NCI-H2081 (cell line): ENCODE measurements around the gene DIPK1C.

Source experiments
- DNase-seq, 2 experiments: peaks; one replicate each; lab custom pipeline; 2025; lab: John Stamatoyannopoulos, UW

Gene DIPK1C

DNA sequence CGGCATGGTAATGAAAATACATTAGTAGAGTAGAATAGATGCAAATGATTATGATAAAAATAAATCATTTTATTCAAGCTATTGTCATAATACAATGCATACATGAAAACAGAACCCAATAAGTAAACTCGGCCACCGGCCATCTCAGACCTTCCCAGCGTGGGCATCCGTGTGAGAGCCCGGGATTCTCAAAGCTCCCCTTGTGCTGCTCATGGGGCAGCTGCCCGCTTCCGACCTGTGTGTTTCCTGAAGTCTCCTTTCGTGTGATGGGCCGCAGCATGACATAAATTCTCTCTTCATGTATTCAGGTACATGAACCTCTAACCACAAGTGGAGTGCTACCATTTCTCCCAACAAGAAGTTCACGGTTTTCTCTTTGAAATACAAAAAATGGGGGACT, 25.6 kb upstream of the DIPK1C start:
- DNase-seq = no peak

DNA sequence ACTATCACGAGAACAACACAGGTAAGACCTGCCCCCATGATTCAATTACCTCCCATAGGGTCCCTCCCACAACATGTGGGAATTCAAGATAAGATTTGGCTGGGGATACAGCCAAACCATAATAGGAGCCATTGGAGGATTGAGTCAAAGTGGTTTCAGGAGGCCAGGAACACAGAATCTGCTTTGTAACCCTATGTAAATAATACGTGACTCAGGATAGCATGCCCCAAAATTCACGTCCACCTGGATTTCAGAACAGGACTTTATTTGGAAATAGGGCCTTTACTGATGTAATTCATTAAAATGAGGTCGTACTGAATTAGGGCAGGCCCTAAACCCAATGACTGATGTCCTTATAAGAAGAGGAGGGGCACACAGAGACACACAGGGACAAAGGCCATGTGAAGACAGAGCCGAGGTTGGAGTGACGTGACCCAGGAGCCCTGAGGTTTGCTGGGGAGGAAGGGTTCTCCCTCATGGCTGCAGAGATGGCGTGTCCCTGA, 23.1 kb upstream of the DIPK1C start:
- no peak for DNase-seq

DNA sequence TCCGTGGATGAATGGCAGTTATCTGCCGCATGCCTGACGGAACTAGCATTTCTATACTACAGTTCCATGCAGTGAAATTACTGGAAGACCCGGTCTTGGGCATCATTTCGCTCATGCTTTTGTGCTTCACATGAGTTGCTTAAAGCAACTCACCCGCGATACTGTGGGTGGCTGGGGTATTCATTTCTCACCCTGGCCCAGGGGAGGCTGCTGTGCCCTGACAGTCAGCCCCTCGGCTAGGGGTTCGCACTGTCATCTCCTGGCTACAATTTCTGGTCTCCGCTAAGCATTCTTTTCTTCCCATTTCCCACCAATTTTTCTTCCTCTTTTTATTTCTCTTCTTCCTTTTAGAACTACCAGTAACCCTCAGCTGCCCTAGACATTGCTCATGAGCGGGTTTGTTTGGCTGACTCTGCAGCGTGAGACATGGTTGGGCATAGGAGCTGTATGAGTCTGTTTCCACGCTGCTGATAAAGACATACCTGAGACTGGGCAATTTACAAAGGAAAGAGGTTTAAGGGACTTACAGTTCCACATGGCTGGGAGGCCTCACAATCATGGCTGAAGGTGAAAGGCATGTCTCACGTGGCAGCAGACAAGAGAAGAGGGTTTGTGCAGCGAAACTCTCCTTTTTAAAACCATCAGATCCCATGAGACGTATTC, 22.5 kb upstream of the DIPK1C start:
- no peak for DNase-seq

DNA sequence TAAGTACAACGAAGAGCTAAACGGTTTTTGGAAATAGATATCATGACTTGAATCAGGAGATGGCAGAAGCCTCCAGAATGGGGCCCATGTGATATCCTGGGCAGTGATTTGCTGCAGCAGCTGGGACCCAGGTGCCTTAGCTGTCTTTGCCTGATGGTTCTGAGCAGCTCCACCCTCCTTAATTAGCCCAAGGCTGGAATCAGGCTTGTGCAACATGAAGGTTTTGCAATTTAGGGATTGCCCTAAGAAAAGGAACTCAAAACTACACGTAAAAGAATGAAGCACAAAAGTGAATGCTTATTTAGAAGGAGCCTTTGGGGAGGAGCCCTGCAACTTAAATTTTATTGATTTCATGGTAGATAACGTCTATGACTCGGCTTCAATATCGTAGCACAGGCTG, 21.8 kb upstream of the DIPK1C start:
- DNase-seq = no peak

DNA sequence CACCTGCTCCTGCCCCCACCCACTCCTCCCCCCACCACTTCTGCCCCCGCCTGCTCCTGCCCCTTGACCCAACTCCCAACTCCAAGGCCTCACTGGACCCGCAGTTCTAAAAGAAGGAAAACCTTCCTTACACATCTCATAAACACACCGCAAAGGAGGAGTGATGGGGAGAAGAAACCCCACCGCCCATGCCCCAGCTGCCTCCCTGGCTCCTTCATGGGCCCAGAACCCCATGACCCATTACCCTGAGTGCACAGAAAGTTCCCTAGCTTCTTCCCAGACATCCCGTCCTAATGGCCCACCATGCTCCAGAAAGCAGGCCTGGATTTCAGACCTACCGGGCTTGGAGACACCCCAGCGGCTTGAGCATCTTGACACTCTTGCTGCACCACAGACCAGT, 21.2 kb upstream of the DIPK1C start:
- no peak for DNase-seq

DNA sequence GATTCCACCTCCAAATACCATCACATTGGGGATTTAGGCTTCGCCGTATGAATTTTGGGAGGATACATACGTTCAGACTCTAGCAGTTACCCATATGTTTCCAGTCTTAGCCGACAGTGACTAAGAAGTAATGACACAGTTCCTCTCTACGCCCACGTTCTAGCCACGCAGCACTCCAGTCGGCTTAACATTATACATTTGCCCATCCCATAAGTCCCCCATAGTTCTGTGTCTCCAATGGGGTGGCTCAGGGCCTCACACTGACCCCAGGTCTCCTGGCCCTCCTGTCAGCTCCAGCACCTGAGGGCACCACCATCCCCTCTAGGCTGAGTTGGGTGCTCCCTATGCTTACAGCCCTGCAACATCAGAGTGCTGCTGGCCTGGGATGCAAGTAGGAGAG, 20.7 kb upstream of the DIPK1C start:
- DNase-seq = no peak

DNA sequence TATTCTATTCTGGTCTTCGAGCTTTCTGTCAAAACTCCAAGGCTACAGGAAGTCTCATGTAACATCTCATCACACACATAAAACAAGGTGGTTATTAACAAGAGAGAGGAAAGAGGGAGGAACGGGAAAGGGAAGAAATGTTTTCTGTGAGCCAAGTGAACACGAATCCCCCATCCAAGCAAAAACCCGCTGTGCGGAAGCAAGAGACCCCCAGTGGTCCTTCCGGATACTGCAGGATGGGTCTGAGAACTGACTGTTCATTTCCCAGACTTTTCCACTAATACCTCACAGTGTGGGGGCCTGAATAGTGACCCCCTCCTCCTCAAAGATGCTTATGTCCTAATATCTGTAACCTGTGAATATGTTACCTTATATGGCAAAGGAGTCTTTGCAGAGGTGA, 19.0 kb upstream of the DIPK1C start:
- no peak for DNase-seq

DNA sequence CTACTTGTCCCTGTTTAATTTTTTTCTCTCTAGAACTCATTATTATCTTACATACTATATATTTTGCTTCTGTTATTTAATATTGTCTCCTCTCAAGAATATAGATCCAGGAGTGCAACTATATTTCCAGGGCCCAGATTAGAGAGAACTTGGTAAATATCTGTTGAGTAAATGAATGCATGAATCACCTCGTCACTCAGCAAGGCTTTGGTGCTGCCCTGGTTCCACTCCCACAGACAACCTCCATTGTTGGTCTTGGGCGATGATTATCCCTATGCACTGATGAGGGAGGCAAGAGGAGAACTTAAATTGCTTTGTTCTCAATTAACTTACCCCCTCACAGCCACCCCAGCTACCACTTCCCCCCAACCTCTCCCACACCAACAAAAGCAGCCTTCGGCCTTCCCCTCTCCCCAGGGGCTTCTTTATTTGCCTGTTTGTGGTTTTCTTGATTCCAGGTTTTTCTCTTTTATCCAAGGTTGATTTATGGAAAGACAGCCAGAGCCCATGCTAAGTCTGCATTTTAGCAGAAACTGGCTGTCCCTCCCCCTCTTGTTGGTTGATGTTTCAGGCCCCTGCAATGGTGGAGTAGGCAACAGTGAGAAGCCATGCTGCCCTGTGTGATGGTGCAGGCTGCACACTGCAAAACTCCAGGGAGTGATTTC, 17.0 kb upstream of the DIPK1C start:
- DNase-seq = no peak

DNA sequence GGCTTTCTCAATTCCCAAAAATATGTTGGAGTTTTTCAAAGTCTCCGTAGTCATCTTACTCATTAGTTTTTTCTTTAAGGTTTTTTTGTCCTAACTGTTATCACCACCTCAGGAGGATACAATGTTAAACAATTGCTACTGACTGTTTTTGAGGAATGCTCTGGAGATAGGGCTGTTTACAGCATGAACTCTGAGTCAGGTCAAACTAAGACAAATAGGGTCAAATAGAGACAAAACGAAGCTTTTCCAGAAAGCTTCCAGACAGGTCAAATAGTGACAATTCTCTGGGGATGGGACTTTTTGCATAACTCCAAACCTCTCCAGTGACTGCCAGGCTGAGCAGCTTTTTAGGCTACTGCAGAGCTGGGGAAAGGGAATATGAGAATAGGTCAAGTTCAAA, 15.2 kb upstream of the DIPK1C start:
- DNase-seq = no peak

DNA sequence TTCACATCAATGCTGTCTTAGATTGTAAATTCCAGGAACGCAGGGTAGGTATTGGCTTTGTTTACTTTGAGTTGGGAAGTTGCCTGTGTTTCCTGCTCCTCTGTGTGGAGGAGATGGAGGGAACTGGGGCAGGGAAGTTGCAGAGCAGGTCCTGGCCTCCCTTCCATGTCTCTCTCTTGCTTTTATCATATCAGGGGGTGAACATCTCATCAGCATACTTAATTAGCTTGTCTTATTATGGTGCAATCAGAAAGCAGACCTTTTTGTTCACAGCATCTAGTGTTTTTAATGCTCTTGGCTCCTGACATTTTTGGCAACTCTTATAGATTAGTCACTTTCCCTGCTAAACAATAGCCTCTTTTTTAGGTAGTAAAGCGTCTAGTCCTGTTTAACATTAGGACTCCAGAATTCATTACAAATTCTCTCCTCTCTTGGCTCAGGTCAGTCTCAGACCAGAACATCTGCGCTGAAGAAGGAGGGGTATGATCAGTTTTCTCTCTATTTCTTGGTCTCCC, 11.5 kb upstream of the DIPK1C start:
- DNase-seq = no peak

DNA sequence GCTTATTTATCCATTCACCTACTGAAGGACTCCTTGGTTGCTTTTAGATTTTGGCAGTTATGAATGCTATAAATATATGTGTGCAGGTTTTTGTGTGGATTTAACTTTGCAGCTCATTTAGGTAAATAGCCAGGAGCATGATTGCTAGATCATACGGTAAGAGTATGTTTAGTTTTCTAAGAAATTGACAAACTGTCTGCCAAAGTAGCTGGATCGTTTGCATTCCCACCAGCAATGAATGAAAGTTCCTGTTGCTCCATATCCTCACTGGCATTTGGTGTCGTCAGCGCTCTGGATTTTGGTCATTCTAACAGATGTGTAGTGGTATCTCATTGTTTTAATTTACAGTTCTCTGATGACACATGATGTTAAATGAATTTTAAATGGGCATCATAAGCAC, 8.7 kb upstream of the DIPK1C start:
- no peak for DNase-seq

DNA sequence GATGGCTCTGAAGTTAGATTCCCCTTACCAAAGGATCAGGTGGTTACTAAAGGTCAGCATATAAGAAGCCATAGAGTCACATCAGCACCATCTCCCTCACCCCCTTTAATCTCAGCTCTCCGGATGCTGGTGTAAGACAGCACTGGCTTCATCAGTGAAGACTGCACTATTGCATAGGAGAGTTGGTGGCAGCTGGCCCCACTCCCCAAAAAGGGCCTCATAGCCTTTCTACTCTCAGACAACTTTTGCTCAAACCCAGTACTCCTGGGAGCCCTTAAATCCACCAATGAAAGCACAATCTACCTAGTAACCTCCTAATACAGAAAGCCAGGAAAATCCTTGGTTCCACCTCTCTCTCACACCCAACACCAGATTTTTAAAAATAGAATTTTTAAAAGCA, 6.9 kb upstream of the DIPK1C start:
- DNase-seq = no peak

DNA sequence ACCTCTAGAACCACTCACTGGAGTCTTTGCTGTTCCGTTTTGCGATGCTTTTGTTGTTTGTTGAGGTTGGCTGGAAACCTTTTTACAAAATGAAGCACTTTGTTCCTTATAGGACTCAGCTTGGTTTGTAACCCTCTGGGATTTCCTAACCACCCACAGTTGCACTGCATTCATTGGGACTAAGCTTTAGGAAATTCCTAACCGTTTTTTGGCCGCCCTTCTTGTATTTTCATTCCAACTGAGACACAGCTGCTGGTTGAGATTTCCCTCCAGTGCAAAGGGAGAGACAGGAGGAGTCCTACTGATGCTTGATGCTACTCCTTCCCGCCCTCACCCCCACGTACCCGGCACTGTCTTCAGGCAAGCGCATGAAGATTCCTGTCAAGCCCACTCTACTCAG, 6.1 kb upstream of the DIPK1C start:
- DNase-seq = no peak

DNA sequence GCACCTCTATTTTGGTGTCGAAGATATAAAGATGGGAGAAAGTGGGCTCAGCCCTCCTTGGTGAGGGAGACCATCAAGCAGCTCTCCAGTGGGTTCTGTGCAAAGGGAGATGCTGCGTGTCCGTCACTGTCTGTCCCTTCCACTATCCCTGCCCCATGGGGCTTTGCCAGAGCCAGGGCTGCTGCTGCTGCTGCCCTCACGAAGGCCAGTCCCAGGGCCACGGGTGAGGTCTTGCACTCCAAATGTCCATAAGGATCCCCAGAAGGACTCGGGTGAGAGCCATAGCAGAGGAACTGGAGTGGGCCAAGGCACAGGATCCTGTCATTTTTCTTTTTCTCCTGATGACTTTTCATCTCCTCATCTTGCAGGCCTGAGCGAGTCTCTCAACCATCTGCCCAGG, 3.7 kb upstream of the DIPK1C start:
- no peak for DNase-seq

DNA sequence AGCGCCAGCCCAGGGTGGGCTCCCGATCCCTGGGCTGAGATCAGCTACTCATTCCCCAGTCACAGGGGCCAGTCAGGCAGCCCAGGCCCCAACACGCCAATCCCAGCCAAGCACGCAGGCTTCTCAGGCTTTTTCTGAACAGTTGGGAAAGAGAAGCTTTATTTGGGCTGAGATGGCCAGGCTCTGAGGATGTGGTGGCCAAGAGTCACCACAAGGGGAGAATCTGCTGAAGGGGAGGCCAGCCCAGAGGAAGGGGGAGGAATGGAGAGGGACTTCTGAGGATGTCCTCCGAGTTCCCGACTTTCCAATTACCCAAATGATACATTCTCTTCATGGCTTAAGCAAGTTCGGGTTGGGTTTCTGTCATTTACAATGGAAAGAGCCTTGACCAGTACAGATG, 2.8 kb upstream of the DIPK1C start:
- DNase-seq = no peak

DNA sequence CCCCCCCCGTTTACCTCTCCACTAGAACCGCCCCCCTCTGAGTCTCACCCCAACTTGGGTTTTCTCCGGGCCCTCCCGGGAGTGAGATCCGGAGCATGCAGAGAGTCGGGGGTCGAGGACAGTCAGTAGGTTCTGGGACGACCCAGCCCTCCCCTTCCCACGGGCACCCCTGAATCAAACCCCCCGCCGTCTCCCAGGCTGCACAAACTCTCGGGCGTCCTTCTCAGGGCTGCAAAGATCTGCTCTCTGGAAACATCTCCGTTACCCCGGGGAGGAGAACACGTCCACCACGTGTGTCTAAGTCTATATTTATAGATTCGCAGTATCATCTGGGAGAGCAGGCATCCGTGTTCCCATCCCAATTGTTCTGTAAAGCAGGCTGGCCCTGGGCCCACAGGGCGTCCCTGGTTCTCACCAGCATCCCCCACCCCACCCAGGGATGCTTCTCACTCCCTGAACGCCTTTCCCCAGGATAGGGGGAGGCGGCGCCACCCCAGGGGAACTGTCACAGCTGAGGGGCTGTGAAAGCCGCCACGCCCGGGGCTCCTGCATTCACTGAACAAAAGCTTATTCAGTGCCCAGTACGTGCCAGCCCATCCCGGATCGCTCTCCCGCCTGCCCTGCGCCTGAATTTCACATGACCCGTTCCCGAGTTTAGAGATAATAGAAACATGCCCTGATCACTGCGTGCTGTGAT, 765 bp upstream of the DIPK1C start:
- no peak for DNase-seq

DNA sequence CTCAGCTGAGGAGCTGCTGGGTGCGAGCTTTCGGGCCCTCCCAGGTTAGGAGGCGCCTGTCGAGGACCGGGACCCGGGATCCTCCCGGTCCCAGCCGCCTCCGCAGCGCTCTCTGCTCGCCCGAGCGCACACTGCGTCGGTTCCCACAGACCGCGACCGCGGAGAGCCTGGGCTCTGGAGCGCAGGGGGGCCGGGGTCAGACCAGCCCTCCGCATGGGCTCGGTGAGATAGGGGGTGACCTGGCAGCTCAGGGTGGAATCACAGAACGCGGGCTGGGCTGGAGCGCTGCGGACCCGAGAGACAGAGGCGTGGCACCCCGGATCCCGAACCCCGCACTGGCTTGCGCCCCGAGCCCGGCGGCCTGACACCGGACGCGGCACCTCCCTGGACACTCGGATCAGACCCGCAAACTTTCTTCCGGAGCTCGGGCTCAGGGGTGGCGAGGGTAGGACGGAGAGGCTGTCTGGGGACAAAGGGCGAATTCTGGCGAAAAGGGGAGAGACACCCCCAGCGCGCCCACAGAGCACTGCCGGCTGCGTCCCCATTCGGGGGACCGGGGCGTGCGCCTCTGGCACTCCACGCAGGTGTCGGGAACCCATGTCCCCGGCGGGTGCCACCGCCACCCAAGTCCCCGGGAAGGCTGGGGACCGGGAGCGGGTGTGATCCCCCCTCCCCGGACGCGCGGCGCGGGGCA, 612 bp downstream of the DIPK1C start:
- no peak for DNase-seq

DNA sequence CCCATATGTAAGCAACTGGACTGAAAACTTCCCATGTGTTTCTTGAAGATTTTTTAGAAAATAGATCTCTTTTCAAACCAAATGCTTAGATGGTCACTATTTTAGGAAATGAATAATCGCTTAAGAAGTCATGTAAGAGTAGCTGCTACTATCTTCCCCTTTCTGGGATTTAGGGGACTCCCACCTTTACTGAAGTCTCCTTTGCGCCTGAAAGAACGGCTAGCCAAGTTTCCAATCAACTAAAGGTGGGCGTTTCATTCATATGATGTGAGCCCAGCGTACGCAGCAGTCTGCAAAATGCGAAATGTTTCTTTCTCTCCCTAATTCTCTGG, 1.1 kb downstream of the DIPK1C start:
- no peak for DNase-seq

DNA sequence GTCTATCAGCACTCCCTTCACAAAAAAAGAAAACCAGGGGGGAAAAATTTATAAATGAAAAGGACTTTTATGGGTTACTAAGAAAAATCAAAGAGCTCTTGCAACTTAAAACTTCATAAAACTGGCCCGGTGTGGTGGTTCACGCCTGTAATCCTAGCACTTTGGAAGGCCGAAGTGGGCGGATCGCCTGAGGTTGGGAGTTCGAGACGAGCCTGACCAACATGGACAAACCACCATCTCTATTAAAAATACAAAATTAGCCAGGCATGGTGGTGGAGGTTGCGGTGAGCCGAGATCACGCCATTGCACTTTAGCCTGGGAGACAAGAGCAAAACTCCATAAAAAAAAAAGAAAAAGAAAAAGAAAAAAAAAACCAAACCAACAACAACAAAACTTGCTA, 1.7 kb downstream of the DIPK1C start:
- DNase-seq = no peak

DNA sequence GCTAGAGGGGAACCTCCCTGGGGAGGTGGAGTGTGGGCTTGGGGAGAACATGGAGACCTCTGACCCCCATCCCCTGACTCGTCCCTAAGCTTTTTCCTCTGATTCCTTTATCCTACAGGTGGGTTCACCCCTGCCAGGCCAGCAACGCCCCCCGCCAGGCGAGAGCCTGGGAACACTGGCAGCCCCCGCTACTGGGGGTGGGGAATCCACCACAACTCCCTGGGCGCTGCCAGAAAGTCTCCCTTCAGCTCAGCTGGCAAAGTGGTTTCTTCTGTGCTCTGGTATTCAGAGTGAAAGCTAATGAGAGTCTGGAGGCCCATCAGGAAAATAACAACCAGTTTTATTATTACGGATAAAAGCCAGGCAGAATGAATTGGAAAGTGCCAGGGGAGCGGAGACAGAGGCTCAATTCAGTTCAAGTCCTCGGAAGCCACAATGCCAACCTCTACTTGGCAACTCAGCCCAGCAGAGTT, 2.8 kb downstream of the DIPK1C start:
- DNase-seq = no peak

DNA sequence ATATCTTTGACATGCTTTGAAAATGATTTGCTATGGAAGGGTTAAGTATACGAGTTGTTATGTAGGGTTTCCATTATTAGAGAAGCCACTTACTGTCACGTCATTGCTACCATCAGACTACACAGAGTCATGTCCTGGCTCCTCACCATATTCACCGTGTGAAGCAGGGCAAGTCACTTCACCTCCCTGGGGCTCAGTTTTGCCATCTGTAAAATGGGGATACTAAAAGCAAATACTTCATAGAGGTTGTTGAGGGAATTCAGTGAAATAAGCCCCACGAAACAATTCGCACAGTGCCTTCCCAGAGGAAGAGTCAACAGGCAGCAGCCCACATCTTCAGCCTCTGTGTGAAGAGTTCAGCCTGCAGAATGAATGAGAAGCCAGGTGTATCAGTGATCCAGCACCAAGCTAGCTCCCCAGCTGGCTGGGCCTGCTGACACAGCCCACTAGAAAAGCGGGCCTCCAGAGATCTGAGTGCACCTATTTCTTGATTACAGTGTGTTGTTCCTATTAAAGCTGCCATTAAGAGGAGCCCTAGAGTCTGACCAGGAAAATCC, 3.4 kb downstream of the DIPK1C start:
- DNase-seq = no peak

DNA sequence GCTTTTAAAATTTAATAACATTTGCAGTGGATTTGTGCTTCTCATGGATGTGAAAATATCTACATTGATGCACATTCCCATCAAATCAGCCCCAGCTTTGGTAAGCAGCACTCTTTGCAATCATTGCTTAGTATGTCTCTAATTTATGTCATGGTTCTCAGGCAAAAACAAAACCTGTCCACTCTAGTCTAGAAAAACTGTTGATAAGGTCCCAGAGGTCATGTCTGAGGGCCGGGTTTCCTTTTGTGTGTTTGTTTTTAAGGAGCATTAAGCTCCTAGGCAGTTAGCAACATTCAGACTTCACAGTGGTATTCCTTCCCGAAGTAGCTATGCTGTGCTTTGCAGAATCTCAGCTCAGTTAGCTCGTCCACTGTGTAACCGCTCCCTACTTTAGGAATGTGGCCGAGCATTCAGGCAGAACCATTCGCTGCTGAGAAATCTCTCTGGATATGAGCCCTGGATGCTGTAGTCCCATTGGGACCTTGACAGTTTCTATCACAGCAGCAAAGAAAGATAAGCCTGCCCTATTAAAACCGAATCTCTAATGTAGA, 4.0 kb downstream of the DIPK1C start:
- DNase-seq = no peak
